ENCODE measurements around the gene GPN3. TPM values are rescaled to one million over a fixed set of nuclear protein-coding genes. Genes with fewer than 3 reads are reported as not detected.
"Not testable (repeated sequence)": the region's sequence is repeated elsewhere in the genome, so short reads cannot be mapped to it uniquely, and the experiment has no call there.

The GPN3 gene
- 23.7 TPM for total RNA-seq

- DNase-seq: peak; percentile 99
Observed at GRCh38 chr12:110468214-110469048, at the start of gene GPN3, which contains the start of gene FAM216A. Gene GPN3 (minus strand): TSS chr12:110468257. CDS start chr12:110468203, 54 bp downstream. Gene FAM216A (plus strand): TSS chr12:110468845. CDS start chr12:110468876, 31 bp downstream.

- DNase-seq: no peak
Observed at GRCh38 chr12:110516995-110517394, 48.9 kb upstream of the GPN3 start.

DNA sequence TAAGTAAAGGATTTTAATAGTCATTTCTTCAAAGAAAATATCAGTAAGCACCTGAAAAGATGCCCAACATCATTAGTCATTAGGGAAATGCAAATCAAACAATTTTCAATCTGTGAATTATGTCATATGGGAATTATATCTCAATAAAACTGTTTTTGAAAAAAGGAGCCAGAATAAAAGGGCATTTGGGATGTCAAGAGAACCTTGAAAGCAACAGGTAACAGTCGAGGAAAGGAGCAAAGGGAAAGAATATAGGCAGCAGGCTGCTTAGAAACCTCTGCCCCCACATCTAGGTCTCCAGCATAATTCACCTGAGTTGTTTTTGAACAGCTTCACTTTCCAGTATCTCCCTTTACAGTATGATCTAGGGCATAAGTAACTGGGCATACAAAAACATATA is 46.3 kb upstream of the GPN3 start:
- no peak for DNase-seq

- no peak for DNase-seq
Observed at GRCh38 chr12:110513842-110514241, 45.8 kb upstream of the GPN3 start.

GRCh38 chr12:110508071-110508586 is 40.1 kb upstream of the GPN3 start:
- no peak for DNase-seq

DNA sequence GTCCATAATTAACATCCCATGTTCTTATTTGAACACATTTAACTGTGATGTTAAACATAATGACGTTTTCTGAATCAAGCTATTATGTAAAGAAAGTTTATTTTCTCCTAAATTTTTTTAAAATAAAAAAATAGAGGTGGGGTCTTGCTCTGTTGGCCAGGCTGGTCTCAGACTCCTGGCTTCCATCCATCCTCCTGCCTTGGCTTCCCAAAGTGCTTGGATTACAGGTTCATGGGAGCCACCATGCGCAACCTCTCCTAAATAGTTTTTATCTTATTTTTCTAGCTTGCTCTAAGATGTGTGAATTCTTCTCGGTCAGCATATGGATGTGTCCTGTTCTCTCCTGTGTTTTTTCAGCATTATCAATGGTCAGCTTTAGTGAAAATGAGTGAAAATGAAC is 37.3 kb upstream of the GPN3 start:
- no peak for DNase-seq

GRCh38 chr12:110503432-110503831 is 35.4 kb upstream of the GPN3 start:
- no peak for DNase-seq

- peak; percentile 99 for DNase-seq
Observed at GRCh38 chr12:110501752-110502738, 34.0 kb upstream of the GPN3 start, which contains the start of the genes RAD9B and VPS29. Gene RAD9B (plus strand): TSS chr12:110502331. CDS start chr12:110502338, 7 bp downstream. Gene VPS29 (minus strand): TSS chr12:110502111. CDS start chr12:110502051, 60 bp downstream.

DNA sequence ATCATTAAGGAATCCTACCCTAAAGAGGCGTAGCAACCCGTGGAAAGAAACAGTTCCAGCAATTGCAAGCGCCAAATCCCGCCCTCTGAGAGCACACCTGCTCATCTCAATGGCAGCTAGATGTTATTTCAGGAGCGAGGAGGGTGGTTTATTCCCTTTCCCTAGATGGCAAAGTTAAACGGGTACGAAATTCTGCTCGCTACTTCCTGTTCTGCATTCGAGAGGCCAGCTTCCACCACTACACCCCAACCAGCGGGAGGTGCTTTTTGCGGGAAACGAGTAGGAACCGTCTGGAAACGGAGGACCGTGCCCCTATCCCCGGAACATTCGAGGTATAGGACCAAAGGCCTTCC is 33.3 kb upstream of the GPN3 start:
- DNase-seq: peak; percentile 73

- no peak for DNase-seq
Observed at GRCh38 chr12:110498984-110499706, 31.1 kb upstream of the GPN3 start.

DNA sequence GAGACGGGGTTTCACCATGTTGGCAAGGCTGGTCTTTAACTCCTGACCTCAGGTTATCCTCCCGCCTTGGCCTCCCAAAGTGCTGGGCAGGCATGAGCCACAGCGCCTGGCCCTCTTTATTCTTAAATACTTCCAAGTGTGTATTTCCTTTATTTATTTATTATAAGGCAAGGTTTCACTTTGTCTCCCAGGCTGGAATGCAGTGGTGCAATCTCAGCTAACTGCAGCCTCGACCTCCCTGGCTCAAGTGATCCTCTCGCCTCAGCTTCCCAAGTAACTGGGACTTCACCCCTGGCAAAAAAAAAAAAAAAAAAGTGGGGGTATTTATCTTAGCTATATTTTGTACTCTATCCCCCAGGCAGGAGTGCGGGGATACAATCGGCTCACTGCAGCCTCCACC is 7.4 kb upstream of the GPN3 start:
- DNase-seq: no peak

- DNase-seq: no peak
Observed at GRCh38 chr12:110467847-110468213, 227 bp downstream of the GPN3 start.

GRCh38 chr12:110466791-110467190 is 1.3 kb downstream of the GPN3 start:
- DNase-seq: no peak

- DNase-seq: not testable (repeated sequence)
Observed at GRCh38 chr12:110465765-110466164, 2.3 kb downstream of the GPN3 start.

- DNase-seq: no peak
Observed at GRCh38 chr12:110465024-110465423, 3.0 kb downstream of the GPN3 start.

GRCh38 chr12:110461189-110461588 is 6.9 kb downstream of the GPN3 start:
- DNase-seq: not testable (repeated sequence)

DNA sequence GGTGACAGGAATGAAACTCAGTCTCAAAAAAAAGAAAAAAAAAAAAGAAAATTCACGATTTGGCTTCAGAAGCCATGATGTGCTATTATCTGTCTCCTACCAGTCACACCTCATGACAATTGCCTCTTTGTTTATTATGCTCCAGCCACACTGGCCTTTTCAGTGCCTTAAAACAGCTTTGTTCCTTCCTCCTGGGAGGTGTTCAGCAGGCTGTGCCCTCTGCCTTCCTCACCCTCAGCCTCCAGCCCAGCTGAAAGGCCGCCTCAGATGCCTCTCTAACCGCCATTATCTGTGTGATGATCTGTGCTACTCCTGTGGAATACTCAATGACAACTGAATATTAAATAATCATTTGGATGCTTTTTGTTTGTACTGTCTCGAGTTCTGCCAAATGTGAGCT is 9.3 kb downstream of the GPN3 start:
- no peak for DNase-seq

- DNase-seq: no peak
Observed at GRCh38 chr12:110453569-110454296, 14.3 kb downstream of the GPN3 start.

- DNase-seq: no peak
Observed at GRCh38 chr12:110451263-110451662, 16.8 kb downstream of the GPN3 start.

DNA sequence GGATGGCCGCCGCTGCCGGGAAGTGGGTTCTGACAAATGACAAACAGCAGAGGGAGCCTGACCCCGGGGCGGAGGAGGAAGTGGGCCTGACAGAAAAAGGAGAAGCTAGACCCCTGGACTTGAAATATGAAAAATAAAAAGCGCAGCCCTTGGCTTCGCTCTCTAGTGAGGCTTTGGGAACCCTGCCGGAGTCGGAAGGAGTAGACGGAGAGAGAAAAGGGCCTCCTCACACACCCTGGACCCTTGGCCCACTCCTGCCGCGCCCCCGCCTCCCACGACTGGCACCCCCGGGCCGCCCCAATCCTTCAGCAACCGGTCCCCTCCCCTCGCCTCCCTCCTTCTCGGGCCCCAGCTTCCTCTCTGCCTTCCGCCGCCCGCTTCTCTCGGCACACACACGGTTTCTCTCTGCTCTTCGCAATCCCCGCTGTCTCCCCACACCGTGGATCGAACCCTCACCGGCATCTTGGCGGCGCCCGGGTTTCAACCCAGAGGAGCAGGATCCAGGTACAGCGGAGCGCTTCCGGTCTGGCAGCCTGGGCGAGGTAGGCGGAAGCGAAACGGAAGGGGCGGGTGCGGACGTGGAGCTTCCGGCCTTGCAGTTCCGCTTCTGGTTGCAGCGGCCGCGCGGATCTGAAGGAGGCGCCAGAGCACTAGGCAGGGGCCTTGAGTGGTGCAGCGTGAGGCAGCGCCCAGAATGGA is 18.1 kb downstream of the GPN3 start, which contains the start of gene ARPC3:
Gene ARPC3, minus strand, starts transcription at position 539 of the 699 bp plus-strand sequence. Its CDS starts 77 bp downstream, at position 462.
- DNase-seq: peak; percentile 98

Measured in tongue (tissue), 2 donors.